Measurements from ENCODE around the gene FRG1.

GRCh38 chr4:189897667-189898066 lies 43.0 kb upstream of the FRG1 start:
- TF ChIP-seq POLR2AphosphoS5 (IDR thresholded peaks at IDR 0.05; ENCODE audit: low read depth, low read length) (no peak), CTCF (IDR thresholded peaks at IDR 0.05) (no peak), SIN3A (IDR thresholded peaks at IDR 0.05; ENCODE audit: borderline replicate concordance, insufficient read depth, low read depth, low read length) (no peak), TCF7L2 (IDR thresholded peaks at IDR 0.05; ENCODE audit: low read depth, low read length) (no peak)
- TF ChIP-seq, protein P1, sequence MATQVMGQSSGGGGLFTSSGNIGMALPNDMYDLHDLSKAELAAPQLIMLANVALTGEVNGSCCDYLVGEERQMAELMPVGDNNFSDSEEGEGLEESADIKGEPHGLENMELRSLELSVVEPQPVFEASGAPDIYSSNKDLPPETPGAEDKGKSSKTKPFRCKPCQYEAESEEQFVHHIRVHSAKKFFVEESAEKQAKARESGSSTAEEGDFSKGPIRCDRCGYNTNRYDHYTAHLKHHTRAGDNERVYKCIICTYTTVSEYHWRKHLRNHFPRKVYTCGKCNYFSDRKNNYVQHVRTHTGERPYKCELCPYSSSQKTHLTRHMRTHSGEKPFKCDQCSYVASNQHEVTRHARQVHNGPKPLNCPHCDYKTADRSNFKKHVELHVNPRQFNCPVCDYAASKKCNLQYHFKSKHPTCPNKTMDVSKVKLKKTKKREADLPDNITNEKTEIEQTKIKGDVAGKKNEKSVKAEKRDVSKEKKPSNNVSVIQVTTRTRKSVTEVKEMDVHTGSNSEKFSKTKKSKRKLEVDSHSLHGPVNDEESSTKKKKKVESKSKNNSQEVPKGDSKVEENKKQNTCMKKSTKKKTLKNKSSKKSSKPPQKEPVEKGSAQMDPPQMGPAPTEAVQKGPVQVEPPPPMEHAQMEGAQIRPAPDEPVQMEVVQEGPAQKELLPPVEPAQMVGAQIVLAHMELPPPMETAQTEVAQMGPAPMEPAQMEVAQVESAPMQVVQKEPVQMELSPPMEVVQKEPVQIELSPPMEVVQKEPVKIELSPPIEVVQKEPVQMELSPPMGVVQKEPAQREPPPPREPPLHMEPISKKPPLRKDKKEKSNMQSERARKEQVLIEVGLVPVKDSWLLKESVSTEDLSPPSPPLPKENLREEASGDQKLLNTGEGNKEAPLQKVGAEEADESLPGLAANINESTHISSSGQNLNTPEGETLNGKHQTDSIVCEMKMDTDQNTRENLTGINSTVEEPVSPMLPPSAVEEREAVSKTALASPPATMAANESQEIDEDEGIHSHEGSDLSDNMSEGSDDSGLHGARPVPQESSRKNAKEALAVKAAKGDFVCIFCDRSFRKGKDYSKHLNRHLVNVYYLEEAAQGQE (IDR thresholded peaks at IDR 0.05; ENCODE audit: insufficient read depth in 1 of 2, low read depth in 2 of 2, low read length in 1 of 2) = no peak

Measured in Panc1 (cell line).